GM18526 (cell line): ENCODE data around the gene MTIF3.

Experiments
- POLR2A ChIP-seq: IDR thresholded peaks from 3 replicates; pipeline ENCODE4 v1.6.1; 2011; ENCODE audit not compliant: insufficient read length; ENCODE audit errors: extremely low read depth

Gene MTIF3

DNA sequence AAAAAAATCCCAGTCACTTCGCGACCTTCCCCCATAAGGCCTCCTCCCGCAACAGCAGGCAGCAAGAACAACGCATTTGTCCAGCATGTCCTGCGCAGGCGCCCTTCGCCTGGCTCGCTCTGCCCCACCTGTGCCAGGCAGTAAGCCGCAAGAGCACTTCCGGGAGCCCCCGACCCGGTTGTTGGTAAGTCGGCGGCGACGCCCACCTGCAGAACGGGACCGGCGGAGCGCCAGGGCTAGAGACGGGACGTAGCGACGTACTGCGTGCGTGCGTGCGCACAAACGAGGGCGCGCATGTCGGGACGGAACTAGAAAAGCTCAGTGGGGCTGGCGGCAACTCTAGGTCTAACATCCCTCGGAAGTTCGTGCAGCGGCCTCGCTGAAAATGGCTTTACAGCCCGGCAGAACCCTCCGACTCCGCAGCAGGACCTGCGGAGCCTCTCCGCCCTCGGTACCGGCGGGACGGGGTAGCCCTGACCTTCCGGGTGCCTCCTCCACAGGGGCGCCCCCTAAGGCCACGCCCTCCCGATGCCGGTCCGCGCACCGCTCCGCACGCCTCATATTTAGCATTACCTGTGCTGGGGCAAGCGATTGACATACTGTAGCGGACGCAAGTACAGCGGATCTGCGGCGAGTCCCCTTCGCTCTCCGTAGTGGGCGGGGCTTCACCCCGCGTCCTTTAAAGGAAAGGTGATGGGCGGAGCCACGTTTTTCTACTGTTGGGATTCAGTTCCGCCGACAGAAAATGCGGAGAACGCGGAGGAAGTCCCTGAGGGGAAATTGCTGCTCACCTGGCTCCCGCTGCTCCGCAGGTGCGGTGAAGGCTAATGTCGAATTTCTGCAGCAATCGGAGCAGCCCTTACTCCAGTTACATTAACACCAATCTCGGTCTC is at the start of gene MTIF3:
MTIF3 (minus strand) TSS at position 629 of the 893 bp plus-strand sequence. CDS start 10,116 bp downstream, outside the sequence.
- peak; percentile 94 for TF ChIP-seq POLR2A

DNA sequence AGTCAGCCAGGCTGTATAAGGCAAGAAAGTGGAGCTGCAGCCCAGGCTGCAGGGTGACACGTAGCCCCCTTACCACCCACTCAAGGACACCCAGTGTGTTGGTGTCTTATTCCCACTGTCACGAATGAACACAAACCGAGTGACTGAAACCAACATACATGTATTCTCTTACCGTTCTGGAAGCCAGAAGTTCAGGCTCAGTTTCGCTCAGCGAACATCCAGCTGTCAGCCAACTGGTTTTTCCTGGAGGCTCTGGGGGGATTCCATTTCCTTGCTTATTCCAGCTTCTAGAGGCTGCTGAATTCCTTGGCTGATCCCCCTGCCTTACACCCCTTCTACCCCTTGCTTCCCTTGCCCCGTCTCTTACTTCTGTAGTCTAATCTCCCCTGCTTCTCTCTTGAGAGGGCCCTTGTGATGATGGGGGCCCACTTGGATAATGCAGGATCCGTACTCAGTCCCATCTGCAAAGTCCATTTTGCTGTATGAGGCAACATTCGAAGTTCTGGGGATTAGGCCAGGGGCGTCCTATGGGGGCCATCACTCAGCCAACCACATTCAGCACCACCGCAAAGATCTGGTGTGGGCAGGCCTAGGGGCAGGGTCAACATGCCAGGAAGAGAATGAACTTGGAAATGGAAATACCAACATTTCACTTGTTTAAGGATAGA is 47.3 kb upstream of the MTIF3 start:
- TF ChIP-seq POLR2A = no peak

GRCh38 chr13:27496536-27497273 is 46.3 kb upstream of the MTIF3 start:
- no peak for TF ChIP-seq POLR2A

DNA sequence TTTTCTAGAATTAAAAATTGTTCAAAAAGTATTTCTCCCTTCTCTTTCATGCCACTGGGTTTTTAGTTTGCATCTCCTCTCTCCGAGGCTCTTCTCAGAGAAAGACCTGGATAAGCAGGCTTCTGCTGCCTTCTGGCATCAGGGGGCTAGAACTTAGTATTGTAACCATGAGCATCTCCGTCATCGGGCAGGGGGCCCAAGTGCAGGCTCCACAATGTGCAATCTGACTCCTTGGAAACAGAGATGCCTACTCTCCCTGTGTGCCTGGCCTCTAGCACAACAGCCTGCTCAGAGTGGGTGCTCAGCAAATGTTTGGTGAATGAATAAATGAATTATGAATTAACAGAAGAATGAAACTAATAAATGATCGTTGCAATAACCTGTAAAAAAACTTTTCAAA is 45.6 kb upstream of the MTIF3 start:
- TF ChIP-seq POLR2A = no peak

DNA sequence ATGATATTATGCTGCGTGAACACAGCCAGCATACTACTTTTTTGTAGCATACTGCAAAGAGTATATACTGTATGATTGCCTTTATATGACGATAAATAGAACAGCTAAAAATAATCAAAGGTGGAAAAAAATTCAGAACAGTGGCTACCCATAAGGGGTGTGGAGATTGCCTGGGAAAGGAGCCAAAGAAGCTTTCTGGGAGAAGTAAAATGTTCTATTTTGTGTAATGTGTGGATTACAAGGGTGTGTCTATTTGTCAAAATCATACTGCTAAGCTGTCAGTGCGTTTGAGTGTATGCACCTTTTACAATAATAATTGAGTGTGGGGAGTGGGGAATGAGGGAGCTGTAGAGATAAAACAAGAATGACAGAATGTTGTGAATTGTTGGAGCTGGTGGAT is 45.2 kb upstream of the MTIF3 start:
- TF ChIP-seq POLR2A = no peak

- no peak for TF ChIP-seq POLR2A
Observed at GRCh38 chr13:27493981-27494380, 43.6 kb upstream of the MTIF3 start.

- TF ChIP-seq POLR2A = no peak
Observed at GRCh38 chr13:27489456-27489855, 39.1 kb upstream of the MTIF3 start.

- no peak for TF ChIP-seq POLR2A
Observed at GRCh38 chr13:27487776-27488175, 37.4 kb upstream of the MTIF3 start.

DNA sequence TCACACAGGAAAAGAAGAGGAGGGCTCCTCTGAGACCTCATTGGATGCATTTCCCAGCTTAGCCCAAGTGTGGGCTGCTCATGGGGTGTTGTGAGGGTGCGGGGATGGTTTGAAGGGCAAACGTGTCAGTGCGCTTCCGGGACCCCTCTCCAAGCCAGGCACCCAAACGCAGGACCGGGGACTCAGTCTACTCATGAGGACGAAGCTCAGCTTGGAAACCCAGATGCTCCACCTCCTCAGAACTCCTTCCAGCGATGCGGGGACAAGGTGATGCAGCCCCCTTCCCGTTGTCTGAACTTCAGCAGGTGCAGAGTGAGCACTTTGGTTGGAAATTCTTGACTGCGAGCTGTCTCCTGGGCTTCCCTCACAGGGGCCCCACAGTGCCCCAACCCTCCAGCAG is 33.1 kb upstream of the MTIF3 start:
- TF ChIP-seq POLR2A = no peak

DNA sequence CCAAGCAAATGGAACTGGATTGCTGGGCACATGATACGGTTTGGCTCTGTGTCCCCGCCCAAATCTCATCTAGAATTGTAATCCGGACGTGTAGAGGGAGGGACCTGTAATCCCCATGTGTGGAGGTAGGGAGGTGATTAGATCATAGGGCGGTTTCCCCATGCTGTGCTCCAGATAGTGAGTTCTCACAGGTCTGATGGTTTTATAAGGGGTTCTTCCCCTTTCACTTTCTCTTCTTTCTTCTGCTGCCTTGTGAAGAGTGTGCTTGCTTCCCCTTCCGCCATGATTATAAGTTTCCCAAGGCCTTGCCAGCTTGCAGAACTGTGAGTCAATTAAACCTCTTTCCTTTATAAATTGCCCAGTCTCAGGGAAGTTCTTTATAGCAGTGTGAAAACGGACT is 32.6 kb upstream of the MTIF3 start:
- TF ChIP-seq POLR2A = no peak

DNA sequence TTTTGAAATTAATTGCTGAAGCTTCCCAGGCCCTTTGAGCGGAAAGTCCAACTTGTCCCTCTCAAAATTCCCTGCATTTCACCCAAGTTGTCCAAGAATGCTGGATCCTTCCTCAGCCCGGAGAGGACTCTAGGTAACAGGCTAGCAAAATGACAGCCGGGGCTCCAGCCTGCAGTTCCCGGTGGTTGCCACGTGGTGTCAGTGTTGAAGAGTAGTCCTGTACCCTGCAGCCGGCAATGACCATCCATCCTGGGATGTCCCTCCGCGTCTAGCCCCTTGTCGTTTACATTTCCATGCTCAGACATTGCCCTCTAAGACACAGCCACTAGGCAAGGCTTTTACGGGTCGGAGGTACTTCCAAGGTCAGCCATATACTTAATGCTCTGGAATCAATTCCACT is 31.4 kb upstream of the MTIF3 start:
- TF ChIP-seq POLR2A = no peak

DNA sequence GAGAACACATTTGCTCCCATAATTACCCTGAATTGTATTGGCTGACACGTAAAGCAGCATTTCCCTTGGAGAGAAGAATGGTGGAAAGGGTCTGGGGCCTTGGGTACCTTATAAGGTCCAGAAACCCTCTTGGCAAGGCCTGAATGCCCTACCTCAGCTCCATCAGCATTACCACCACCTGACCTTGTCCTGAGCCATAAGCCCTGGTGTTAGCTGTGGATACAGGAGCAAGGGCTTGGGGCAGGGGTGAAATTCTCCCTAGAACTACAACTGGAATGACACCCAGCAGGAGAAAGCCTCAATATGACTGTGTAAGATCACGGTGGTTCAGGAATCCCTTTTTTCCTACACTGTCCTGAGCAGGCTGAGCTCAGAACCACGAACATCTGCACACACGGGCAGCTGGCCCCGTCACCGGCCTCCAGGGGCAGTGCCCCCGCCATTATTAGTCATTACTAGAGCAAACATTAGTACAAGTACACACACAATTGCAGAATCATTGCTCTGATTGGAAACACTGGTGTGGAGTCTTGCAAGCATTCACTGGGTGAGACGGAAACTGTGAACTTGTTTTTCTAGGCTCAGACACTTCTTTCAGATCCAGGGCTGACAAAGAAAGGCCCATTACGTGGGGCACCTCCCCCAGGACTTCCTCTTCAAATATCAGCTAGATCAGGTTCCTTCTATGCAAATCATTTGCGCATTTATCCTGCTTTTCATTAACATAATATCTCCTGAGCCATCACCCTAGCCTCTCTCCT is 26.8 kb upstream of the MTIF3 start:
- no peak for TF ChIP-seq POLR2A

DNA sequence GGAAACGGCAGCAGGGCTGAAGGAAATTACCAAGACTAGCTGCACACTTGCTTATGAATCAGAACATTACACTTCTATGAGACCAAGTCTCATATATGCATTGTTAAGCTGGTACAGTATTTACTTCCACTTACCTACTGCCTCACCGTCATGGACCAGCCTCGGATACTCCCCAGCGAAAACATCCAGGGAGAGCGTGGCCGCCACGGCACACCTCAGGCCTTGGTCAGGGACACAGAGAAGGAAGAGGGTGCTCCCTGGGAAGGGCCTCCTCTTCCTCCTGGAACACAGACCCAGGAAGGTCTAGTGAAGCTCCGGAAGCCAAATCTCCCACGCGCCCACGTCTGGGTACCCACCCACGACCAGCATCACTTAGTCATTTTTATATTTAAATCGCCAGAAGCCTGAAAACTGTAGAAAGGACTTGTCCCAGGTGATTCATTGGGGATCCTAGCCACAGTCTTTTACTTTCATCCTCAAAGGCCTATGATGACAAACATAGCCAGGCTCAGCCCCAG is 24.4 kb upstream of the MTIF3 start:
- TF ChIP-seq POLR2A = no peak

- TF ChIP-seq POLR2A = no peak
Observed at GRCh38 chr13:27472941-27473340, 22.6 kb upstream of the MTIF3 start.

GRCh38 chr13:27472441-27472840 is 22.1 kb upstream of the MTIF3 start:
- no peak for TF ChIP-seq POLR2A
